Inferior parietal cortex (tissue), 1 donor: ENCODE results near the gene SRSF9.
"Not testable (repeated sequence)": the region's sequence is repeated elsewhere in the genome, so short reads cannot be mapped to it uniquely, and the experiment has no call there.

ENCODE experiments used
- DNase-seq: peaks from one replicate; pipeline ENCODE4 v3.0.0-alpha.2; 2016; ENCODE audit errors: extremely low spot score

The SRSF9 gene

DNA sequence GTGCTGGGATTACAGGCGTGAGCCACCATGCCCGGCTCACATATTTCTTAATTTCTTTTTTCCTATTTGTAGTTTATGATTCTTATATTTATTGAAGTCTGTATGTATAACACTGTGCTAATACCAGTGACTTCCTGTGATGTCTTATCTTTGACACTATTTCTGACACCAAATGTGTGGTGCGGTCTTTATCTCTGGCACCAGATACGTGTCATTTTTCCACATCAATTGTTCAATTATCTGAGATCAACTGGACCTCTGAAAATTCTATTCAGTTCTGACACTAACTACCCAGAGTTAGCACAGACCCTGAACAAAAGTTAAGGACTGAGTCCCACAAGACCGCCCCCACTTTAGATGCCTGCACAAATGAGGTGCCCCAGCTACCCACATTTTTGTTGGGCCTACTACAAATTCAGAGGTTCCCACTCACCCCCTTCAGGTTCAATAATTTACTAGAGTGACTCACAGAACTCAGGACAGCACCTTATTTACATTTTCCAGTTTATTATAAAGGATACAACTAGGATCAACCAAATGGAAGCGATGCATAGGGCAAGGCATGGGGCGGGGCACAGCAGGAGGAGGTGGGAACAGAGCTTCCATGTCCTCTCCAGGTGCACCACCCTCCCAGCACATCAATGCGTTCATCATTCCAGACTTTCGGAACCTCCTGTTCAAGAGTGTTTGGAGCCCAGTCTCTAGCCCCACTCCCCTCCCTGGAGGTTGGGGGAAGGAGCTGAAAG, 11.6 kb upstream of the SRSF9 start:
- DNase-seq, result no peak

DNA sequence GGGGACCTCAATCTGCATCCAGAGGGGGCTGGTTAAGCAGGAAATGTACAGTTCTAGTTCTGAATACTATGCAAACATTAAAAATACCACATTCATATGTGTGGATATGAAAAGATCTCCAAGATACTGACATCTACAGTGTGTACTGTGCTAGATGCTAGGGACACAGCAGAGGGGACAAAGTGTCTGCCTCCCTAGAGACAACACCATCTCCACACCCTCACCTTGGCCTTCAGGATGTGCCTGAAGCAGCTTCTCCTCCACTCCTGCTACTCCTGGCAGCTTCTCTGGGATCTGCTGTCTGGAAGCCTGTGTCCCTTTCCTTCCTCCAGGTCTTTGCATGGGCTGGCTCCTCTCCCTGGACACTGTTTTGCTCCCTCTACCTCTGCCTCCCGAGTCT, 10.7 kb upstream of the SRSF9 start:
- no peak for DNase-seq

DNA sequence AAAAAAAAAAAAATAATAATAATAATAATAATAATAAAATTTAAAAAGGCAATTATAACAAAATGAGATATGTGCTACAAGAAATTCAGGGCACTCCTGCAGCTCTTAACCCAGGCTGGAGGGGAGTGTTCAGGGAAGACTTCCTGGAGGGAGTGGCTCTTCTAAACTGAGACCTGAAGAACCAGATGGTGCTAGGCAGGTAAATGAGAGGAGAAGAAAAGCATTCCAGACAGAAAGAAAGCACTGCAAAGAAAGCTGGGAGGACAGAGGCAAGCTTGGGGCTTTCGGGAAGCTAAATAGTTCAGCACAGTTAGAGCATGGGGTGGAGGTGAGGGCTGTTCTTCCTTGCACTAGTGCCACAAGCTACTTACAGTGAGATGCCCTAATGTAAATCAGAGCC, 9.9 kb upstream of the SRSF9 start:
- no peak for DNase-seq

- no peak for DNase-seq
Measured at GRCh38 chr12:120475643-120476042, 6.1 kb upstream of the SRSF9 start.

DNA sequence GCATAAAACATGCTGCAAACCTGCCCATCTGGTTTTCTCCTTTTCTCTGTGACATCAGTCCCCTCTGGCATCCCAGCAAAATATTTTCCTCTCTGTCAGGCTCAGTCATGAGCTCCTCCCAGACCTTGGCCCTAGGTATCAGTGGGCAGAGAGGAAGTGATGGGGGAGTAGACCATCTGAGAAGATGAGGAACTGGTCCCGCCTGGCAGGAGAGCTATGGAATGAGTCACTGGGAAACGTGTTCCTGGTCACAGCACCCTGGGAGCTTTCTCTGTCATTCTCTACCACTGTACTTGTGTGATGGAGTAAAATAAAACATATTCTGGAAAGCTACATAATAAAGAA, 5.0 kb upstream of the SRSF9 start:
- no peak for DNase-seq

GRCh38 chr12:120473807-120474615, 4.5 kb upstream of the SRSF9 start:
- no peak for DNase-seq

GRCh38 chr12:120472521-120472920, 3.0 kb upstream of the SRSF9 start:
- no peak for DNase-seq

DNA sequence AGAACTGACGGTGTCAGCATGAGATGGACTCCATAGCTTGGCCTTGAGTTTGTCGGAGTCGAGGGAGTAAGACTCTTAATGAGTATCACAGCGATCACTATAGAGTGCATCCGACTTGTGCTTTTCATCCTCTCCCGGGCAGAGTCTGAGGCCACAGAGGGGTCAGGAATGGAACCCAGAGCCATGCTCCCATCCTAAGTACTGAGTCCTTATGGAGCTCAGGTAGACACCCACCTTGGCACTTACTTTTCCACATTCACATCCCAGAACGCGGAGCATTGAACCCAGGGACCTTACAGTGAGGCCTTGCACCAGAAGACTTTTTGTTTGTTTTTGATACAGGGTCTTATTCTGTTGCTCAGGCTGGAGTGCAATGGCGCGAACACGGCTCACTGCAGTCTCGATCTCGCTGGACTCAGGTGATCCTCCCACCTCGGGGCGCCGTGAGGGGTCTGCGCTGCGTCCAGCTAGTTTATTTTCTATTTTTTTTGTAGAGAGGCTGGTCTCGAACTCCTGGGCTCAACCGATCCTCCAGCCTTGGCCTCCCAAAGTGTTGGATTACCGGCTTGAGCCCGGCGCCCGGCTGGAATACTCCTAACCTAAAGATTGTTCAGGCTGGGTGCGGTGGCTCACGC, 719 bp upstream of the SRSF9 start:
- DNase-seq, result no peak

GRCh38 chr12:120468821-120469449, 613 bp downstream of the SRSF9 start:
- no peak for DNase-seq

DNA sequence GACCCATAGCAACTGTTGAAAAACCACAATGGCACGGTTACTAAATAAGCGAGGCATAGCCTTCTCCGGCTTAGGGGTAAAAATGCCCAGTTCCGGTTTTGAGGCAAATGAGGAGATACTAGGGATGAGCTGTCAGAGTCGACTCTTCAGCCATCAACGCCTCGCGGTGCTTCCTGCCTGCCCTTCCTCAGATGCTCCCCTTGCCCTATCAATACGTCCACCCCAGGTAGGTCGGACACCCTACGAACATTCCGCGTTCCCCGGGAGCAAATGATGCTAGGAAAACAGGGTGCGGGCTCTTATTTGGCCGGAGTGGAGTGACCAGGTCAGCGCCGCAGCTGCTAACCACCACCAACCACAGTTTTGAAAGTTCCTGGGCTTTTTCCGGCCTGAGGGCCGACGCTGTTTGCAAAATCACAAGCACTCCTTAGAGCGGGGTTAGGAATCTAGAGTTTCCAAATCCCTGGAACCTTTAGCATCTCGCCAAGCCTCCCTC, 1.2 kb downstream of the SRSF9 start:
- DNase-seq, result no peak

GRCh38 chr12:120467439-120467838, 2.1 kb downstream of the SRSF9 start:
- DNase-seq, result no peak

DNA sequence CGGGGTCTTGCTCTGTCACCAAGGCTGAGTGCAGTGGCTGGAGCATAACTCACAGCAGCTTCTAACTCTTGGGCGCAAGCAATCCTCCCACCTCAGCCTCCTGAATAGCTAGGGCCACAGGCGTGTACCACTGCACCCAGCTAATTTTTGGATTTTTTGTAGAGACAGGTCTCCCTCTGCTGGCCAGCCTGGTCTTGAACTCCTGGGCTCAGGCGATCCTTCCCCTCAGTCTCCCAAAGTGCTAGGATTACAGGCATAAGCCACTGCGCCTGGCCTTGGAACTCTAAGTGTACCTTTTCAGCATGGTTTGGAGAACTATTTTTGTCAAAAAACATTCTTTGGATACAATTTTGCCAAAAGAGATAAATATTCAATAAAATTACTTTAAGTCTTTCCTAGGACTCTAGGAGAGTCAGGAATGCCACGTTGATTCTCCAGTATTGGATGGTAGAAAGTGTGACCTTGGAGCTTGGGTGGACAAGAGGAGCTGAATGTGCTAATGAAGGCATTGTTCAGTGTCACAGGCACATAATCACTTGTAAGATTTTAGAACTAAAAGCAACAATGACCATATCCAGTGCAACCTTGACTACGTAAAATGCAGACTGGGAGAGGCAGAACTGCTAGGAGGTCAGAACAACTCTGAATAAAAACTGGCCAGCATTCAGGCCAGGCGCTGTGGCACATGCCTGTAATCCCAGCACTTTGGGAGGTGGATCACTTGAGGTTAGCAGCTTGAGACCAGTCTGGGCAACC, 2.8 kb downstream of the SRSF9 start:
- DNase-seq, result no peak

DNA sequence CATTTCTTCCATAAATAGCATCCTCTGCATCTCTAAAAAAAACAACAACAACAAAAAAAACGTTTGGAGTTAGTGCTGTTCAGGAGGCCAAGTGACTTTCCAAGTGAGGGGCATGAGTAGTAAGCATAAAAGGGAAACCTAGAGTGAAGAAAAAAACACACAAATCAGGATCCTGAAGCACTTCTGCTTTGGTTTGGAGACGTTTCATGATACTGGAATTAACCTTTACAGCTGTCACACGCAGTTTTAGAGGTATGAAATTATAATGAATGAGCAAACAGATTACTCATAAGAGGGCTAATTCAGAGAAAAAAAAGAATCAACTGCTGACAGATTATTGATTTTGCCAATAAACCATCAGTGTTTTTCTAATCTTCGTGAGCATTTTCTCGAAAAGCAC, 3.8 kb downstream of the SRSF9 start:
- DNase-seq, result no peak

DNA sequence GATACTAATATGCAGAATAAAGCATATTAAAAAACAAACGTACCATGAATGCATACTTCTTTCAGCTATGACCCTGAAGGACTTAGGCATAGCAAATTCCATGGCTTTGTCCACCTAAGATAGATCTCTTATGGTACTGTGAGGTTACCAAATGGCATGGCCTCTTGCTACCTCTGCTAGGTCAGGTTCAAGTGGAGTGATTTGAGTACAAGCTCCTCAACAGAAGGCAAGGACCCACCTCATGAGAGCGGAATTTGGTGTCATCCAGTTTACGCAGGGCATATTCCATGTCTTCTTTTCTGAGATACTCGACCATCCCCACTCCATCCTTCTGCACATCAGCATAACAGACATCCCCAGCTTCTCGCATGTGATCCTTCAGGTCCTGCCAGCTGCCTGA, 5.8 kb downstream of the SRSF9 start:
- no peak for DNase-seq

DNA sequence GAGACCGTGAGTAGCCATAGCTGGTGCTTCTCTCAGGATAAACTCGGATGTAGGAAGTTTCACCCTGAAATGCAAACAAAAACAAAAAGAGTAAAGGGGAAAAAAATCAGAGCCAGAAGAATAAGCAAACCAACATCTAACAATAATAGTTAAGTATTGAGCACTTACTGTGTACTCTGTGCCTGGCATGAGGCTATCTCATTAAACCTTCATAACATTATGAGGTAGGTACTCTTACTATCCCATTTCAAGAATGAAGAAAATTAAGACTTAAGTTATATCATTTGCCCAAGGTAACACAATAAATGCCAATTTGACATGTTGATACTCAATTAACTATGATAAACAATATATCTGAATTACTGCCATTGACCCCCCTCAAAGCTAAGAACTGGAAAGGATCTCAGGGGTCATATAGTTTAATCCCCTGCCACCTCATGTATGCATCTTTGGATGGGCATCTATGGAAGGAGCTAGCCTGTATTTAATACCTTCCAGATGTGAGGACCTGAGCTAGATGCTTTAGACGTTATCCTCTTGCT, 7.4 kb downstream of the SRSF9 start:
- DNase-seq, result no peak

GRCh38 chr12:120460157-120460556, 9.4 kb downstream of the SRSF9 start:
- no peak for DNase-seq

DNA sequence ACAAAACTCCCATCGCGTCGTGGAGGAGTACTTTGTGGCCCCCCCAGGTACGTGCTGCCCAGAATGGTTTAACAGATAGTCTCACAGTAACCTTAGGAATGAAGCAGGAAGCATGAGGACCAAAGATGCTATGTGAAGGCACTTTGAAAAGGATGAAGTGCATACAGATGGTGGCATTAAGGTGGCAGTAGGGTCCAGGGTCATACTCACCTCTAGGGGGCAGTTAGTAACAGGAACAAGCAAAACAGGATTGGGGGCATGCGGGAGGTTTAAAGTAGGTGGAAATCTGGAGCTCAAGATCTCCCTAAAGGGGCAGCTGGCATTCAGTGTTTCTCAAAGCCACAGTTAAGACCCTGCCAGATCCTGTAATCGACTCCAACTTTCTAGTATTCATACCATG, 12.4 kb downstream of the SRSF9 start:
- DNase-seq, result no peak

- no peak for DNase-seq
Measured at GRCh38 chr12:120455302-120455701, 14.2 kb downstream of the SRSF9 start.

DNA sequence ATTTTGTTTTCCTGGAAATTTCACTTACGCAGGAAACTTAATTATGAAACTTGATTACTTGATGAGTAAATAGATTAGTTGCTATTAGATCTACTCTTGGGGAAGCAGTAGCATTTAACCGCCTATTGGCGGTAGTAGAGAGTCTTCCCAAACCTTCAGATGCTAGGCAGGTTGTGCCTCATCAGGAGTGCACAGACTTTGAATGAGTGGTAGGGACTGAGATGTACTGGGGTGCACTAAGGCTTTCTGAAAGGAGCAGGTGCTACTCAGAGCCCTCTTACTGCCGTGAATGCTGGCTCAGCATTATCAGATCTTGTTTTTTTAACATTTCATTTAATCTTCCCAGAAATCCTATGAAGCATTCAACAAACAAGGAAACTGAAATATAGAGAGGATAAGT, 15.6 kb downstream of the SRSF9 start:
- no peak for DNase-seq

GRCh38 chr12:120453060-120453750, 16.3 kb downstream of the SRSF9 start:
- DNase-seq, result no peak

GRCh38 chr12:120452524-120452923, 17.0 kb downstream of the SRSF9 start:
- not testable (repeated sequence) for DNase-seq
